PC-9 (cell line): ENCODE measurements around the gene ARID2. TPM values are rescaled to one million over a fixed set of nuclear protein-coding genes. Genes with fewer than 3 reads are reported as not detected.

Source experiments
- BruUV-seq: library from RNA; stranded (reverse); fragments of 400-500 nt; replicated peaks from 2 replicates; lab custom pipeline; 2021; lab: Mats Ljungman, UMichigan
- CTCF ChIA-PET: fragments of 300-600 bp; sonication (Branson Sonifier 250); formaldehyde crosslinking; loops from one replicate; lab custom pipeline; 2022; ENCODE audit warnings: antibody characterized with exemption; lab: Charles Lee
- POLR2A ChIA-PET: fragments of 300-600 bp; sonication (Branson Sonifier 250); formaldehyde crosslinking; loops from one replicate; lab custom pipeline; 2022; ENCODE audit warnings: antibody characterized with exemption; ENCODE audit not compliant: unreplicated experiment; lab: Charles Lee
- DNase-seq, 2 experiments: peaks; one replicate each; pipeline versions ENCODE4 v3.0.0 to v3.0.0-alpha.2; 2015 to 2022; ENCODE audit warnings: mixed read lengths in 1 of 2
- H2AFZ ChIP-seq: fragments of 200-600 bp; sonication (generic); 2 replicates; pipeline ENCODE4 v1.8.1; 2017; ENCODE audit warnings: antibody characterized with exemption
- H3F3A ChIP-seq: fragments of 200-600 bp; sonication (generic); 2 replicates; pipeline ENCODE4 v1.8.1; 2017; ENCODE audit warnings: antibody characterized with exemption, mild to moderate bottlenecking, low read depth; ENCODE audit not compliant: insufficient read depth
- H3K27ac ChIP-seq: fragments of 200-600 bp; sonication (generic); 2 replicates; pipeline ENCODE4 v1.6.1; 2016; ENCODE audit warnings: mixed run types
- H3K27me3 ChIP-seq: fragments of 200-600 bp; sonication (generic); 2 replicates; pipeline ENCODE4 v1.6.1; 2016; ENCODE audit warnings: low read depth, mixed run types; ENCODE audit not compliant: insufficient read depth
- H3K36me3 ChIP-seq: fragments of 200-600 bp; sonication (generic); 2 replicates; pipeline ENCODE4 v1.6.1; 2016; ENCODE audit warnings: low read depth, mixed run types
- H3K4me1 ChIP-seq: fragments of 200-600 bp; sonication (generic); replicated peaks from 2 replicates; pipeline ENCODE4 v1.6.1; 2016; ENCODE audit warnings: mixed run types; ENCODE audit not compliant: insufficient read depth
- H3K4me2 ChIP-seq: fragments of 200-600 bp; sonication (generic); 2 replicates; pipeline ENCODE4 v1.6.1; 2017; ENCODE audit warnings: mixed run types
- H3K4me3 ChIP-seq: fragments of 200-600 bp; sonication (generic); 2 replicates; pipeline ENCODE4 v1.6.1; 2016; ENCODE audit warnings: mixed run types
- H3K79me2 ChIP-seq: fragments of 200-600 bp; sonication (generic); 2 replicates; pipeline ENCODE4 v1.6.1; 2017; ENCODE audit warnings: low read depth, mixed run types
- H3K9me2 ChIP-seq: fragments of 200-600 bp; sonication (generic); 2 replicates; pipeline ENCODE4 v1.8.1; 2017; ENCODE audit warnings: mild to moderate bottlenecking; ENCODE audit not compliant: insufficient read depth
- H3K9me3 ChIP-seq: fragments of 200-600 bp; sonication (generic); 2 replicates; pipeline ENCODE4 v1.8.1; 2016; ENCODE audit warnings: low read depth; ENCODE audit not compliant: insufficient read depth
- H4K20me1 ChIP-seq: fragments of 200-600 bp; sonication (generic); 2 replicates; pipeline ENCODE4 v1.8.1; 2017; ENCODE audit not compliant: insufficient read depth
- CTCF ChIP-seq: fragments of 200-600 bp; sonication (generic); conservative IDR thresholded peaks from 2 replicates; pipeline ENCODE4 v1.6.1; 2017; ENCODE audit warnings: mixed run types, antibody characterized with exemption, mild to moderate bottlenecking, moderate library complexity
- EZH2 ChIP-seq: fragments of 200-600 bp; sonication (generic); IDR thresholded peaks from 2 replicates; pipeline ENCODE4 v1.8.0; 2017; ENCODE audit warnings: antibody characterized with exemption, low read depth
- intact Hi-C: fragments of 100-400 bp; cut with micrococcal nuclease; formaldehyde crosslinking; loops from one replicate; pipeline ENCODE4 v1.10.0; 2022; ENCODE audit not compliant: unreplicated experiment
- total RNA-seq: library from RNA; stranded (reverse); gene quantifications from 2 replicates; pipeline ENCODE4 v1.2.3, GENCODE V29; 2021

The ARID2 gene
- total RNA-seq, 1 experiment from 2014 or later = 24.6 TPM

DNA sequence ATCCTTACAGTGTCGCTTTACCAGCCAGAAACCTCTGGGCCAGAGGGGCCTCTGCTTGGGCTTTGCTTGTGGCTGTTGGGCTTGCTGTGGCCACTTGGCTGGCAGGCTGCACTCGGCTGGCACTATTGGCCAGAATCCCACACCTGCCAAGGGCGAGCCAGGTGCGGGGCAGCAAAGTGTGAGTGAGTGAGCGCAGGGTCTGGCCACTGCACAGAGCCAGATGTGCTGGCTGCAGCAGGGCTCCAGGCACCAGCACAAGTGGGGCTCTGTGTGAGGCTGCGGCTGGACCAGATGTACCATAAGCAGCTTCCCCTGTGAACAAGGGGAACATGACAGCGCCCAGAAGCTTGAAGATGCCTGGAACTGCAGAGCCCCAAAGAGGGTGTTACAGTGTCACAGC is 33.5 kb upstream of the ARID2 start:
- Histone ChIP-seq H3K79me2 (no peaks in the 10 kb centered on the region), H3K36me3 (no peaks in the 10 kb centered on the region), H3K27me3 (no peaks in the 10 kb centered on the region), H4K20me1 (no peaks in the 10 kb centered on the region), H3K27ac (no peak overlapping the region), H3K4me2 (no peak overlapping the region), H3K4me1 (no peaks in the 10 kb centered on the region), H3K4me3 (no peak overlapping the region), H2AFZ (no peak overlapping the region), H3K9me2 (no peaks in the 10 kb centered on the region), H3F3A (no peaks in the 10 kb centered on the region), H3K9me3 (no peaks in the 10 kb centered on the region; the same call in 1 of the 2 replicates)
- DNase-seq = no peak
- POLR2A ChIA-PET = no interaction called here
- BruUV-seq = no TSS peak
- intact Hi-C loops = no loop called here
- TF ChIP-seq CTCF = no peak
- no peak for TF ChIP-seq EZH2
- CTCF ChIA-PET = no interaction called here

- Histone ChIP-seq H3K4me1 (no peaks in the 10 kb centered on the region), H3K9me3 (no peaks in the 10 kb centered on the region; the same call in 1 of the 2 replicates), H3K9me2 (no peaks in the 10 kb centered on the region), H3K4me3 (no peak overlapping the region), H3K36me3 (no peaks in the 10 kb centered on the region), H4K20me1 (no peaks in the 10 kb centered on the region), H3K27me3 (no peaks in the 10 kb centered on the region), H3K4me2 (no peak overlapping the region), H2AFZ (no peak overlapping the region), H3F3A (no peaks in the 10 kb centered on the region), H3K79me2 (no peaks in the 10 kb centered on the region), H3K27ac (no peak overlapping the region)
- POLR2A ChIA-PET = interaction anchor here (0.5 kb wide), 1 partner anchor 637 kb away, joined by 10 read pairs; no protein-coding TSS in a partner anchor
- intact Hi-C loops = no loop called here
- CTCF ChIA-PET = no interaction called here
- BruUV-seq = no TSS peak
- DNase-seq = no peak
- TF ChIP-seq CTCF = no peak
- TF ChIP-seq EZH2 = no peak
These were observed 32.1 kb upstream of the ARID2 start for GRCh38 chr12:45697371-45697770.

- H3K9me3 ChIP-seq = no peaks in the 10 kb centered on the region; the same call in 1 of the 2 replicates
- intact Hi-C loops = no loop called here
- no peaks in the 10 kb centered on the region for H3K9me2 ChIP-seq
- H4K20me1 ChIP-seq = no peaks in the 10 kb centered on the region
- no peak overlapping the region for H3K4me2 ChIP-seq
- no peaks in the 10 kb centered on the region for H3K79me2 ChIP-seq
- POLR2A ChIA-PET = no interaction called here
- H3F3A ChIP-seq = no peaks in the 10 kb centered on the region
- BruUV-seq = no TSS peak
- H3K4me1 ChIP-seq = no peaks in the 10 kb centered on the region
- H3K36me3 ChIP-seq = no peaks in the 10 kb centered on the region
- H2AFZ ChIP-seq = no peak overlapping the region
- DNase-seq = no peak
- TF ChIP-seq CTCF = no peak
- no peak for TF ChIP-seq EZH2
- H3K27me3 ChIP-seq = no peaks in the 10 kb centered on the region
- CTCF ChIA-PET = no interaction called here
- no peak overlapping the region for H3K27ac ChIP-seq
- H3K4me3 ChIP-seq = no peak overlapping the region
These were observed 28.2 kb upstream of the ARID2 start for GRCh38 chr12:45701296-45701695.
